ENCODE data around the gene LZTS2.

- no peak for TF ChIP-seq EZH2 (IDR thresholded peaks at IDR 0.05)
- TF ChIP-seq POLR2AphosphoS5 (IDR thresholded peaks at IDR 0.05; ENCODE audit: borderline replicate concordance, low read depth, low read length), result no peak
- no peak for TF ChIP-seq FOXP2 (optimal IDR thresholded peaks at IDR 0.05; ENCODE audit: control extremely low read depth, extremely low read length, insufficient read depth)
Measured at GRCh38 chr10:101001659-101002035, 2.0 kb downstream of the LZTS2 start.
